Gastrocnemius medialis (tissue), 4 donors: ENCODE results near the gene AQP5.

ENCODE experiments used
- POLR2A ChIP-seq, 2 donors: fragments of 450-650 bp; IDR thresholded peaks; one replicate each; pipeline ENCODE4 v1.6.1; 2017; ENCODE audit warnings: antibody characterized with exemption in 2 of 2, mild to moderate bottlenecking in 2 of 2, moderate library complexity in 2 of 2
- TF ChIP-seq, protein P1 (sequence below), 5 experiments: fragments of 450-650 bp in 3 of 5; fragments of 200-600 bp in 2 of 5; sonication (generic) in 2 of 5; IDR thresholded peaks in 4 of 5; conservative IDR thresholded peaks in 1 of 5; 1 replicate in 4 of 5; 2 replicates in 1 of 5; pipeline ENCODE4 v1.5.1; 2016 to 2019; ENCODE audit warnings: antibody characterized with exemption in 5 of 5, mild to moderate bottlenecking in 3 of 5, moderate library complexity in 3 of 5

DNA sequence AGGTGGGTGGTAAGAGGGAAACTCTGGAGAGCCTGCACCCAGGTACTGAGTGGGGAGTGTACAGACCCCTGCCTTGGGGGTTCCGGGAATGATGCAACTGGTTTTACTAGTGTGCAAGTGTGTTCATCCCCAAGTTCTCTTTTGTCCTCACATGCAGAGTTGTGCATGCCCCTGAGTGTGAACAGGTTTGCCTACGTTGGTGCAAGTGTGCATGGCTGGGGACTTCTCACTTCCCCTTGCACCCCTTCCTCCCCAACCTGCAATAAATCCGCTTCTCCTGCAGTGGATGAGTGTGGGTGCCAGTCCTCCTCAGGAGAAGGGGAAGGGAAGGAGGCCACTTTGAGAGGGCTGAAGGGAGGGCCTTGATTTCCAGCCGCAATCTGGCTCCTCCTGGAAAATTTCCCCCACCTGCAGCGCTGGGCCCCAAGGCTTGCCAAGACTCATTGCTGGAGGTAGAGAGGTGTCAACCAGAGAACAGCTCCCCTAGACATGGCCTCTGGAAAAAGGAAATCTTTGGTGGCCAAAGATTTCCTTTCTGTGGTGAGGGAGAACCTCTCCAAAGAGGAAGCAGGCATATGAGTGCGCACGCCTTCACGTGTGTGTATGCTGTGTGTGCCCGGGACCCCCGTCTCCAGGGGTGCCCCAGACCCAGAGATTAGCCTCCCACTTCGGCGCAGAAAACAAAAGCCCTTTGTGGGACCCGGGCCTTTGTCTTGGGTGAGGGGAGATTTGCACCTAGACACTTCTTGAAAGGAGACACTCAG lies 5.6 kb upstream of the AQP5 start:
- TF ChIP-seq, protein P1, sequence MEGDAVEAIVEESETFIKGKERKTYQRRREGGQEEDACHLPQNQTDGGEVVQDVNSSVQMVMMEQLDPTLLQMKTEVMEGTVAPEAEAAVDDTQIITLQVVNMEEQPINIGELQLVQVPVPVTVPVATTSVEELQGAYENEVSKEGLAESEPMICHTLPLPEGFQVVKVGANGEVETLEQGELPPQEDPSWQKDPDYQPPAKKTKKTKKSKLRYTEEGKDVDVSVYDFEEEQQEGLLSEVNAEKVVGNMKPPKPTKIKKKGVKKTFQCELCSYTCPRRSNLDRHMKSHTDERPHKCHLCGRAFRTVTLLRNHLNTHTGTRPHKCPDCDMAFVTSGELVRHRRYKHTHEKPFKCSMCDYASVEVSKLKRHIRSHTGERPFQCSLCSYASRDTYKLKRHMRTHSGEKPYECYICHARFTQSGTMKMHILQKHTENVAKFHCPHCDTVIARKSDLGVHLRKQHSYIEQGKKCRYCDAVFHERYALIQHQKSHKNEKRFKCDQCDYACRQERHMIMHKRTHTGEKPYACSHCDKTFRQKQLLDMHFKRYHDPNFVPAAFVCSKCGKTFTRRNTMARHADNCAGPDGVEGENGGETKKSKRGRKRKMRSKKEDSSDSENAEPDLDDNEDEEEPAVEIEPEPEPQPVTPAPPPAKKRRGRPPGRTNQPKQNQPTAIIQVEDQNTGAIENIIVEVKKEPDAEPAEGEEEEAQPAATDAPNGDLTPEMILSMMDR (IDR thresholded peaks at IDR 0.05 in 4 of 5, conservative IDR thresholded peaks at IDR 0.05 in 1 of 5), result no peak
- no peak for TF ChIP-seq POLR2A (IDR thresholded peaks at IDR 0.05)
